KMS-11 (cell line): ENCODE results near the gene ADAMTS19.

Experiments
- H2AFZ ChIP-seq: fragments of 200-600 bp; sonication (generic); 2 replicates; pipeline ENCODE4 v1.6.1; 2016; ENCODE audit warnings: antibody characterized with exemption, mixed run types, low read depth
- H3K27ac ChIP-seq: fragments of 200-600 bp; sonication (generic); 2 replicates; pipeline ENCODE4 v1.6.1; 2016; ENCODE audit warnings: mild to moderate bottlenecking, mixed run types
- H3K27me3 ChIP-seq: fragments of 200-600 bp; sonication (generic); 2 replicates; pipeline ENCODE4 v1.6.1; 2017; ENCODE audit warnings: mild to moderate bottlenecking, low read depth, mixed run types, moderate library complexity; ENCODE audit not compliant: insufficient read depth
- H3K36me3 ChIP-seq: fragments of 200-600 bp; sonication (generic); 2 replicates; pipeline ENCODE4 v1.6.1; 2017; ENCODE audit warnings: mild to moderate bottlenecking, mixed run types; ENCODE audit not compliant: insufficient read depth
- H3K4me1 ChIP-seq: fragments of 200-600 bp; sonication (generic); 2 replicates; pipeline ENCODE4 v1.6.1; 2016; ENCODE audit warnings: mild to moderate bottlenecking, low read depth, mixed run types; ENCODE audit not compliant: poor library complexity, severe bottlenecking
- H3K4me2 ChIP-seq: fragments of 200-600 bp; sonication (generic); 2 replicates; pipeline ENCODE4 v1.7.0; 2016; ENCODE audit warnings: mild to moderate bottlenecking, mixed run types
- H3K4me3 ChIP-seq: fragments of 200-600 bp; sonication (generic); IDR thresholded peaks from 2 replicates; pipeline ENCODE4 v1.6.1; 2017; ENCODE audit warnings: low read depth, low read length, mixed read lengths; ENCODE audit not compliant: insufficient read depth
- H3K79me2 ChIP-seq: fragments of 200-600 bp; sonication (generic); 2 replicates; pipeline ENCODE4 v1.6.1; 2016; ENCODE audit warnings: low read depth, mixed run types; ENCODE audit not compliant: insufficient read depth
- H3K9ac ChIP-seq: fragments of 200-600 bp; sonication (generic); 2 replicates; pipeline ENCODE4 v1.6.1; 2016; ENCODE audit warnings: mild to moderate bottlenecking, mixed run types
- H4K20me1 ChIP-seq: fragments of 200-600 bp; sonication (generic); 2 replicates; pipeline ENCODE4 v1.6.1; 2016; ENCODE audit warnings: mild to moderate bottlenecking, mixed run types; ENCODE audit not compliant: insufficient read depth
- CTCF ChIP-seq: fragments of 200-600 bp; sonication (generic); conservative IDR thresholded peaks from 2 replicates; pipeline ENCODE4 v1.6.1; 2017; ENCODE audit warnings: low read depth, mild to moderate bottlenecking, antibody characterized with exemption, low read length, moderate library complexity, mixed read lengths

The ADAMTS19 gene

GRCh38 chr5:129670957-129671500 lies 210.9 kb downstream of the ADAMTS19 start:
- no peak overlapping the region for H2AFZ ChIP-seq
- TF ChIP-seq CTCF, result no peak

GRCh38 chr5:129672006-129672405 lies 211.9 kb downstream of the ADAMTS19 start:
- Histone ChIP-seq H3K27ac (no peak overlapping the region), H2AFZ (no peak overlapping the region), H3K4me3 (no peak overlapping the region), H3K79me2 (no peaks in the 10 kb centered on the region), H3K27me3 (no peaks in the 10 kb centered on the region), H4K20me1 (no peaks in the 10 kb centered on the region), H3K9ac (no peak overlapping the region), H3K4me1 (no peaks in the 10 kb centered on the region), H3K4me2 (no peak overlapping the region), H3K36me3 (no peaks in the 10 kb centered on the region)
- no peak for TF ChIP-seq CTCF

More at GRCh38 chr5:129670957-129671500, 210.9 kb downstream of the ADAMTS19 start:
- Histone ChIP-seq H3K4me1 (no peaks in the 10 kb centered on the region), H3K4me2 (no peak overlapping the region), H3K27me3 (no peaks in the 10 kb centered on the region), H3K36me3 (no peaks in the 10 kb centered on the region), H3K4me3 (no peak overlapping the region), H3K79me2 (no peaks in the 10 kb centered on the region), H3K27ac (no peak overlapping the region), H3K9ac (no peak overlapping the region), H4K20me1 (no peaks in the 10 kb centered on the region)

GRCh38 chr5:129679671-129680070 lies 219.6 kb downstream of the ADAMTS19 start:
- no peaks in the 10 kb centered on the region for H3K36me3 ChIP-seq

GRCh38 chr5:129687941-129688340 lies 227.8 kb downstream of the ADAMTS19 start:
- Histone ChIP-seq H3K79me2 (no peaks in the 10 kb centered on the region), H3K4me2 (no peak overlapping the region), H3K27me3 (no peaks in the 10 kb centered on the region), H3K27ac (no peak overlapping the region), H3K4me1 (no peaks in the 10 kb centered on the region), H3K9ac (no peak overlapping the region), H3K36me3 (no peaks in the 10 kb centered on the region), H2AFZ (no peak overlapping the region), H4K20me1 (no peaks in the 10 kb centered on the region), H3K4me3 (no peak overlapping the region)
- no peak for TF ChIP-seq CTCF

More at GRCh38 chr5:129679671-129680070, 219.6 kb downstream of the ADAMTS19 start:
- H3K79me2 ChIP-seq, result no peaks in the 10 kb centered on the region
- no peak overlapping the region for H3K4me3 ChIP-seq
- H2AFZ ChIP-seq, result no peak overlapping the region
- H3K27me3 ChIP-seq, result no peaks in the 10 kb centered on the region
- no peak overlapping the region for H3K27ac ChIP-seq
- no peak for TF ChIP-seq CTCF
- no peaks in the 10 kb centered on the region for H4K20me1 ChIP-seq
- no peak overlapping the region for H3K9ac ChIP-seq
- H3K4me2 ChIP-seq, result no peak overlapping the region
- no peaks in the 10 kb centered on the region for H3K4me1 ChIP-seq
